ENCODE measurements around the gene STON1. TPM values are rescaled to one million over a fixed set of nuclear protein-coding genes. Genes with fewer than 3 reads are reported as not detected.
A peak's percentile ranks its signal among the peaks of the same experiment; 100 is the strongest.

STON1 gene
- total RNA-seq, 1 donor, result 24.6 TPM

- H3K4me3 ChIP-seq (ENCODE audit: low read depth, low read length), result no peak overlapping the region
- no peak for DNase-seq (ENCODE audit: low read depth)
- no peak for TF ChIP-seq CTCF (IDR thresholded peaks at IDR 0.05; ENCODE audit: insufficient read depth, low read length)
These were observed 4.8 kb downstream of the STON1 start for GRCh38 chr2:48534781-48535180.

- no peak overlapping the region for H3K4me3 ChIP-seq (ENCODE audit: low read depth, low read length)
- DNase-seq (ENCODE audit: low read depth), result no peak
- TF ChIP-seq CTCF (IDR thresholded peaks at IDR 0.05; ENCODE audit: insufficient read depth, low read length), result no peak
These were observed 10.4 kb downstream of the STON1 start for GRCh38 chr2:48540237-48540935.

GRCh38 chr2:48541666-48542389 is 11.9 kb downstream of the STON1 start:
- DNase-seq (ENCODE audit: low read depth), result no peak

GRCh38 chr2:48543895-48544294 is 13.9 kb downstream of the STON1 start:
- TF ChIP-seq CTCF (IDR thresholded peaks at IDR 0.05; ENCODE audit: insufficient read depth, low read length), result no peak
- peak; percentile 54 for DNase-seq (ENCODE audit: low read depth)
- H3K4me3 ChIP-seq (ENCODE audit: low read depth, low read length), result no peak overlapping the region

More at GRCh38 chr2:48541666-48542389, 11.9 kb downstream of the STON1 start:
- TF ChIP-seq CTCF (IDR thresholded peaks at IDR 0.05; ENCODE audit: insufficient read depth, low read length), result no peak
- H3K4me3 ChIP-seq (ENCODE audit: low read depth, low read length), result no peak overlapping the region

- no peak for TF ChIP-seq CTCF (IDR thresholded peaks at IDR 0.05; ENCODE audit: insufficient read depth, low read length)
- no peak overlapping the region for H3K4me3 ChIP-seq (ENCODE audit: low read depth, low read length)
- DNase-seq (ENCODE audit: low read depth), result no peak
These were observed 15.3 kb downstream of the STON1 start for GRCh38 chr2:48545244-48545643.

- H3K4me3 ChIP-seq (ENCODE audit: low read depth, low read length), result no peak overlapping the region
- no peak for TF ChIP-seq CTCF (IDR thresholded peaks at IDR 0.05; ENCODE audit: insufficient read depth, low read length)
- peak; percentile 76 for DNase-seq (ENCODE audit: low read depth)
These were observed 18.9 kb downstream of the STON1 start for GRCh38 chr2:48548840-48549239.
